GM06990 (cell line): ENCODE results near the gene GUCA1A.

ENCODE experiments used
- DNase-seq: peaks from one replicate; pipeline ENCODE4 v3.0.0-alpha.2; 2011; ENCODE audit not compliant: insufficient read length; ENCODE audit errors: extremely low read depth
- H3K27me3 ChIP-seq: replicated peaks from 2 replicates; pipeline ENCODE4 v1.6.0; 2011; ENCODE audit warnings: low read length; ENCODE audit not compliant: control insufficient read depth, insufficient read depth
- H3K36me3 ChIP-seq: 2 replicates; pipeline ENCODE4 v1.5.1; 2011; ENCODE audit warnings: low read length; ENCODE audit not compliant: control insufficient read depth, insufficient read depth
- H3K4me3 ChIP-seq: replicated peaks from 2 replicates; pipeline ENCODE4 v1.5.1; 2011; ENCODE audit warnings: low read depth, mild to moderate bottlenecking, control low read depth, low read length
- TF ChIP-seq, protein P1 (sequence below): IDR thresholded peaks from 2 replicates; pipeline ENCODE4 v1.5.1; 2011; ENCODE audit warnings: low read length, control low read depth, mild to moderate bottlenecking, inconsistent platforms; ENCODE audit not compliant: insufficient read depth, poor library complexity, severe bottlenecking

The GUCA1A gene

GRCh38 chr6:42140032-42140431 is 33.1 kb upstream of the GUCA1A start:
- Histone ChIP-seq H3K4me3 (no peak overlapping the region), H3K36me3 (no peaks in the 10 kb centered on the region), H3K27me3 (peaks cover 2% of the 10 kb centered on the region)
- DNase-seq = no peak
- TF ChIP-seq, protein P1, sequence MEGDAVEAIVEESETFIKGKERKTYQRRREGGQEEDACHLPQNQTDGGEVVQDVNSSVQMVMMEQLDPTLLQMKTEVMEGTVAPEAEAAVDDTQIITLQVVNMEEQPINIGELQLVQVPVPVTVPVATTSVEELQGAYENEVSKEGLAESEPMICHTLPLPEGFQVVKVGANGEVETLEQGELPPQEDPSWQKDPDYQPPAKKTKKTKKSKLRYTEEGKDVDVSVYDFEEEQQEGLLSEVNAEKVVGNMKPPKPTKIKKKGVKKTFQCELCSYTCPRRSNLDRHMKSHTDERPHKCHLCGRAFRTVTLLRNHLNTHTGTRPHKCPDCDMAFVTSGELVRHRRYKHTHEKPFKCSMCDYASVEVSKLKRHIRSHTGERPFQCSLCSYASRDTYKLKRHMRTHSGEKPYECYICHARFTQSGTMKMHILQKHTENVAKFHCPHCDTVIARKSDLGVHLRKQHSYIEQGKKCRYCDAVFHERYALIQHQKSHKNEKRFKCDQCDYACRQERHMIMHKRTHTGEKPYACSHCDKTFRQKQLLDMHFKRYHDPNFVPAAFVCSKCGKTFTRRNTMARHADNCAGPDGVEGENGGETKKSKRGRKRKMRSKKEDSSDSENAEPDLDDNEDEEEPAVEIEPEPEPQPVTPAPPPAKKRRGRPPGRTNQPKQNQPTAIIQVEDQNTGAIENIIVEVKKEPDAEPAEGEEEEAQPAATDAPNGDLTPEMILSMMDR = no peak

GRCh38 chr6:42140756-42141602 is 32.2 kb upstream of the GUCA1A start:
- no peak for DNase-seq
- Histone ChIP-seq H3K27me3 (peaks cover 2% of the 10 kb centered on the region), H3K4me3 (no peak overlapping the region), H3K36me3 (no peaks in the 10 kb centered on the region)
- TF ChIP-seq, protein P1 = no peak

GRCh38 chr6:42141603-42142117 is 31.5 kb upstream of the GUCA1A start:
- TF ChIP-seq, protein P1 = no peak
- no peak overlapping the region for H3K4me3 ChIP-seq
- no peak for DNase-seq
- H3K36me3 ChIP-seq = no peaks in the 10 kb centered on the region
- H3K27me3 ChIP-seq = peaks cover 2% of the 10 kb centered on the region

- no peak within 1 kb of the TSS for H3K4me3 ChIP-seq
- TF ChIP-seq, protein P1 = no peak
- H3K36me3 ChIP-seq = no peaks in the 10 kb centered on the region
- DNase-seq = no peak
- peaks cover 2% of the 10 kb centered on the region for H3K27me3 ChIP-seq
Measured at GRCh38 chr6:42142118-42142835, 30.9 kb upstream of the GUCA1A start, which contains the start of gene C6orf132. Gene C6orf132, minus strand, starts transcription at chr6:42142620. Its CDS starts 176 bp downstream, at chr6:42142444.

- H3K4me3 ChIP-seq = no peak overlapping the region
- no peak for DNase-seq
- no peaks in the 10 kb centered on the region for H3K36me3 ChIP-seq
- no peaks in the 10 kb centered on the region; the same call in 1 of the 2 replicates for H3K27me3 ChIP-seq
- TF ChIP-seq, protein P1 = no peak
Measured at GRCh38 chr6:42147138-42147562, 26.0 kb upstream of the GUCA1A start.
